ENCODE data around the gene CAMTA1.

GRCh38 chr1:7657287-7658016 is 872.2 kb downstream of the CAMTA1 start:
- TF ChIP-seq CTCF (IDR thresholded peaks at IDR 0.05; ENCODE audit: low read depth, low read length, missing input control) (no peak), RXRA (IDR thresholded peaks at IDR 0.05) (no peak), ZBTB33 (IDR thresholded peaks at IDR 0.05) (no peak), FOXA1 (IDR thresholded peaks at IDR 0.05) (no peak), GABPA (IDR thresholded peaks at IDR 0.05 in 1 of 2, conservative IDR thresholded peaks at IDR 0.05 in 1 of 2) (no peak), MAX (IDR thresholded peaks at IDR 0.05) (no peak), SP1 (IDR thresholded peaks at IDR 0.05) (no peak), TAF1 (conservative IDR thresholded peaks at IDR 0.05) (no peak), ATF3 (IDR thresholded peaks at IDR 0.05) (no peak), RAD21 (IDR thresholded peaks at IDR 0.05) (no peak), REST (IDR thresholded peaks at IDR 0.05) (no peak)

Data from liver (tissue), 3 donors.